Measurements from ENCODE around the gene OST4. TPM values are rescaled to one million over a fixed set of nuclear protein-coding genes. Genes with fewer than 3 reads are reported as not detected.

OST4 gene
- total RNA-seq, 1 donor from 2014 or later: 248 TPM

GRCh38 chr2:27072920-27073319 is 1.5 kb upstream of the OST4 start:
- TF ChIP-seq CTCF (IDR thresholded peaks at IDR 0.05): no peak
- H3K9me3 ChIP-seq: no peaks in the 10 kb centered on the region
- no peak for DNase-seq
- intact Hi-C loops (cut with DNase I): no loop called here
- H3K27ac ChIP-seq: peak overlapping the region; percentile 92
- no peaks in the 10 kb centered on the region for H3K27me3 ChIP-seq
- H3K4me1 ChIP-seq: peaks cover 63% of the 10 kb centered on the region
- H3K36me3 ChIP-seq: peaks cover 17% of the 10 kb centered on the region
- H3K4me3 ChIP-seq: no peak overlapping the region
- ATAC-seq: no peak

- intact Hi-C loops (cut with DNase I): no loop called here
- Histone ChIP-seq H3K4me1 (peaks cover 56% of the 10 kb centered on the region), H3K27me3 (no peaks in the 10 kb centered on the region), H3K27ac (peak overlapping the region; percentile 92), H3K36me3 (peaks cover 24% of the 10 kb centered on the region), H3K9me3 (no peaks in the 10 kb centered on the region), H3K4me3 (peak overlapping the region; percentile 96)
- DNase-seq (no peak), ATAC-seq (no peak)
- no peak for TF ChIP-seq CTCF (IDR thresholded peaks at IDR 0.05)
Measured at GRCh38 chr2:27071990-27072830, 756 bp upstream of the OST4 start.

- no peaks in the 10 kb centered on the region for H3K9me3 ChIP-seq
- peaks cover 45% of the 10 kb centered on the region for H3K4me1 ChIP-seq
- H3K27me3 ChIP-seq: no peaks in the 10 kb centered on the region
- peak overlapping the region; percentile 96 for H3K4me3 ChIP-seq
- peaks cover 31% of the 10 kb centered on the region for H3K36me3 ChIP-seq
- no peak for TF ChIP-seq CTCF (IDR thresholded peaks at IDR 0.05)
- intact Hi-C loops (cut with DNase I): no loop called here
- H3K27ac ChIP-seq: peak overlapping the region; percentile 92
- no peak for ATAC-seq
- DNase-seq: no peak
Measured at GRCh38 chr2:27070653-27071276, 689 bp downstream of the OST4 start.

- peaks cover 40% of the 10 kb centered on the region for H3K4me1 ChIP-seq
- no peak for ATAC-seq
- H3K4me3 ChIP-seq: peak overlapping the region; percentile 96
- no peak for TF ChIP-seq CTCF (IDR thresholded peaks at IDR 0.05)
- no peaks in the 10 kb centered on the region for H3K9me3 ChIP-seq
- no peak for DNase-seq
- no peak overlapping the region for H3K27ac ChIP-seq
- H3K36me3 ChIP-seq: peaks cover 37% of the 10 kb centered on the region
- H3K27me3 ChIP-seq: no peaks in the 10 kb centered on the region
- intact Hi-C loops (cut with DNase I): no loop called here
Measured at GRCh38 chr2:27069961-27070618, 1.4 kb downstream of the OST4 start.

- Histone ChIP-seq H3K4me1 (peaks cover 33% of the 10 kb centered on the region), H3K9me3 (no peaks in the 10 kb centered on the region), H3K4me3 (no peak overlapping the region), H3K36me3 (peaks cover 37% of the 10 kb centered on the region), H3K27ac (no peak overlapping the region), H3K27me3 (no peaks in the 10 kb centered on the region)
- ATAC-seq (no peak), DNase-seq (no peak)
- intact Hi-C loops (cut with DNase I): no loop called here
- no peak for TF ChIP-seq CTCF (IDR thresholded peaks at IDR 0.05)
Measured at GRCh38 chr2:27069436-27069835, 2.0 kb downstream of the OST4 start.

All from upper lobe of right lung (tissue), 1 donor.